Right cardiac atrium (tissue), 5 donors: Measurements from ENCODE around the gene CWF19L2. TPM values are rescaled to one million over a fixed set of nuclear protein-coding genes. Genes with fewer than 3 reads are reported as not detected.
"Not testable (repeated sequence)": the region's sequence is repeated elsewhere in the genome, so short reads cannot be mapped to it uniquely, and the experiment has no call there.

Experiments
- ATAC-seq, 2 donors: fragments of 200-7000 bp; cut with Tn5 transposase; one replicate each; pipeline versions ENCODE4 v1.8.0 to v1.9.1; 2020; ENCODE audit warnings: moderate library complexity in 2 of 2, mild to moderate bottlenecking in 1 of 2
- DNase-seq, 3 donors: peaks; one replicate each; pipeline ENCODE4 v3.0.0-alpha.2; 2020
- H3K27ac ChIP-seq: one replicate; pipeline ENCODE4 v1.5.1; 2013; ENCODE audit warnings: mild to moderate bottlenecking, low read length, control low read depth, moderate library complexity
- H3K27me3 ChIP-seq: one replicate; pipeline ENCODE4 v1.6.1; 2013; ENCODE audit not compliant: control insufficient read depth, insufficient read depth
- H3K4me1 ChIP-seq: one replicate; pipeline ENCODE4 v1.6.1; 2013; ENCODE audit warnings: low read length; ENCODE audit not compliant: control insufficient read depth, insufficient read depth
- H3K4me3 ChIP-seq: one replicate; pipeline ENCODE4 v1.5.1; 2013; ENCODE audit warnings: low read length, control low read depth
- H3K9me3 ChIP-seq: one replicate; pipeline ENCODE4 v1.6.1; 2013; ENCODE audit warnings: low read length; ENCODE audit not compliant: control insufficient read depth
- WGBS: extraction: QIAGEN DNeasy Blood & Tissue Kit; methylation state at CpG from one replicate; pipeline ENCODE4 v1.1.7; 2013; 5-methylcytosine and 5-hydroxymethylcytosine counted together
- intact Hi-C, 4 donors: fragments of 100-400 bp; cut with DNase I; formaldehyde crosslinking; loops; one replicate each; pipeline versions ENCODE4 v1.11.0 to v1.14.0; 2022 to 2023
- polyA plus RNA-seq: library from polyadenylated mRNA; stranded (reverse); fragments of 200-250 nt; gene quantifications from one replicate; pipeline ENCODE4 v1.2.3, GENCODE V29; 2013
- total RNA-seq, 4 donors: library from RNA; stranded (reverse); fragmentation: NEBNext Ultra II Directional; extraction: Animal tissue kit (Norgen Biotek cat#: 25700); gene quantifications; one replicate each; pipeline ENCODE4 v1.2.1, GENCODE V29; 2021
- donor health status: healthy with polysubstance abuse.
- donor health status: DM: no; HTN: yes; CAD: no.
- donor health status: DM: no; HTN: no; CAD: no.
- donor health status: DM: no; HTN: yes; CAD: no; lungs with severe emphysema.
- donor health status: DM: yes; HTN: yes; CAD: no.

CWF19L2 gene
- total and polyA plus RNA-seq, 5 donors = 5.3 to 12.7 (median 11.7) TPM

DNA sequence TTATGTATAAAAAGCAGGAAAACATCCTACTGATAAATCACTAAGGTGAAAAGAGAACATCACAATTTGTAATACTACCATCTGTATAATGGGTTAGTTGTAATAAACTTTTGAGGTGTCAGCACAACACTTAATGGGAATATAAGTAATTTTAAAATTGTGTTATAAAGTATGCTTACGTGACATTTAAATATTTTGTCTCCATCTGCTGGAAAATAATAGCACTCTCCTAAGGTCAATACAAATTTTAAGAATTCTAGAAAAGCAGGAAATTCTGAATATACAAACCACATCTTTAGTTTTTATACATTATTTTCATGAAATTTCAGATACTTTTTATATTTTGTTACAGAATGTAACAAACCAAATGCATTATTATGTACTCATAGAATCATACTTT, 19.5 kb downstream of the CWF19L2 start:
- 43% methylated on average over 1 of the region's 1 CpG for WGBS
- no peak overlapping the region for H3K4me3 ChIP-seq
- H3K9me3 ChIP-seq = no peaks in the 10 kb centered on the region
- H3K4me1 ChIP-seq = no peaks in the 10 kb centered on the region
- no peak overlapping the region for H3K27ac ChIP-seq
- DNase-seq = no peak
- no peak for ATAC-seq
- intact Hi-C loops = no loop called here
- no peaks in the 10 kb centered on the region for H3K27me3 ChIP-seq

DNA sequence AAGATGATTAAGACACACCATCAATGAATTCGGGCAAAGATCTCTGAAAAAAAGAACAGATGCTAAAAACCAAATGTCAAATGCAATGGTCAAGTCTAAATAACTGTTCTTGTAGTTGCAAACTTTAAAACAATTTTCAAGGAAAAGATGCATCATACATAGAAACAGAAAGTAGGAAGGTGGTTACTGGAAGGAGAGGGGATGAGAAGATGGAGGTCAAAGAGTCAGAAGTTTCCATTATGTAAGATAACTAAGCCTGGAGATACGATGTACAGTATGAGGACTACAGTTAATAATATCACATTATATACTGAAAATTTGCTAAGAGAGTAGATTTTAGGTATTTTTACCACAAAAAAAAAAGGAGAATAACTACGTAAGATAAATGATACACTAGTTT, 27.1 kb downstream of the CWF19L2 start:
- H3K4me1 ChIP-seq = no peaks in the 10 kb centered on the region
- no peaks in the 10 kb centered on the region for H3K27me3 ChIP-seq
- H3K4me3 ChIP-seq = no peak overlapping the region
- no peak for ATAC-seq
- no peaks in the 10 kb centered on the region for H3K9me3 ChIP-seq
- no peak for DNase-seq
- no peak overlapping the region for H3K27ac ChIP-seq
- WGBS = 83% methylated on average over 3 of the region's 3 CpGs
- intact Hi-C loops = no loop called here

DNA sequence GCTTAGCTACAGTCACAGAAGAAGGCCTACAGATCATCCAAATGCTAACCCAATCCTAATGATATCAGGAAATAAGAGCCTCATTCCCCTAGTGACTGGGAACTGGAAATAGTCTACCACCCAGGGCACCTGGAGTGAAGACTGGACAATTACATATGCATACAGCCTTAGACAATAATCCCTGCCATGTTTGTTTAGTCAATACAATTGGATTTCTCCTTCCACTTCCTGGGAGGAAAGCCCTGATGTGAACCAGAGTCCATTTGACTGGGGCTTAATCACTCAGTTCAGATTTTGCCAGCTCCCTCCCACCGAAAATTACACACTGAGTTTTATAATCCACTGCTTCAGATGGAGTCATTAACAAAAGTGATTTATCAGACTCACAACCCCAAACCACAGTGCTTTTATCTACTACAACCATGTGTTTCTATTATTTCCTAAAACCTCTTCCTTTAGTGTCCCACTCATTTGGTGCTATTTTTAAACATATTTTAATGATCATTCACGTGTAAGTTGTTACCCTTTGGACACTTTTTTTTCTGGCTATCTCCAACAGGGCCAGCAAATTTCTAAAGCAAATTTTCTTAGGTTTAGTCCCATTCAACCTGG, 29.9 kb downstream of the CWF19L2 start:
- H3K27ac ChIP-seq = no peak overlapping the region
- ATAC-seq (no peak), DNase-seq (no peak)
- 49% methylated on average over 2 of the region's 2 CpGs for WGBS
- H3K9me3 ChIP-seq = no peaks in the 10 kb centered on the region
- intact Hi-C loops = no loop called here
- H3K4me3 ChIP-seq = no peak overlapping the region
- no peaks in the 10 kb centered on the region for H3K4me1 ChIP-seq
- no peaks in the 10 kb centered on the region for H3K27me3 ChIP-seq

DNA sequence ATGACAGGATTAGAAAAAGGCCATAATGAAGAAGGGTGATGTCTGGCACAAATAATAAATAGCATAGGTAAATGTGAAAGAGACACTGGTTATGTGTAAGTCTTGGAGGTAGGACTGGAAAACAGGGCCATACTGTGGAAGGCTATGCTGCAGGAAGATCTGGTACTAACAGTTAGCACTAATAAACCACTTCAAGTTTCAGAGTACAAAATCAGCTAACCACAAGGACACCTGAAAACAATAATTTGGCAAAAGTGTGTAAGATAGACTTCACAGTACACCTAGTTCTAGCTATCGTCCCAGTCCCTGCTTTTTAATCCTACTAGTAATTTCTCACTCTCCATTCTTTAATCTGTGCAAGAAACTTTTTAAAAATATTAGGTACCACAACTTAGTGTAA, 44.3 kb downstream of the CWF19L2 start:
- Histone ChIP-seq H3K27me3 (no peaks in the 10 kb centered on the region), H3K4me1 (no peaks in the 10 kb centered on the region), H3K27ac (no peak overlapping the region), H3K9me3 (no peaks in the 10 kb centered on the region), H3K4me3 (no peak overlapping the region)
- DNase-seq (no peak), ATAC-seq (no peak)
- 91% methylated on average over 1 of the region's 1 CpG for WGBS
- intact Hi-C loops = no loop called here

DNA sequence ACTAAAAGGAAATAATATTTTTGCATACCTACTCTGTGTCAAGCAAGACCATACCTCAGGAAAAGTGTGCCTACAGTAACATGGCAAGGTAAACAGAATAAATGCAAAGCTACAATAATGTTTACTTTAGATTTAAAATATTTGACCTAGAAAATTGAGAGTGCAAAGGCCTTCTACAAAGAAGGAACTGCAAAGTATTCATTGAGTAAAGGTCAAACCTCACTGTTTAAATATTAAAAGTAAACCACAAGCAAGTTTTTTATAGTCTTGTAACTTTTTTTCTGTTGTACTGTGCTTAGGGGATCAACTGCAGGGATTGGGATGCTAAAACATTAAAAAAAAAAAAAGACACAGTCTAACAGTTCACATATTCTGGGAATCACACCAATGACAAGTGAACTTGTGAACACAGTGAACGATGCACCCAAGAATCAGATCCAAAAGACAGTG, 48.8 kb downstream of the CWF19L2 start:
- Histone ChIP-seq H3K4me3 (no peak overlapping the region), H3K9me3 (no peaks in the 10 kb centered on the region), H3K27ac (no peak overlapping the region), H3K4me1 (no peaks in the 10 kb centered on the region), H3K27me3 (no peaks in the 10 kb centered on the region)
- intact Hi-C loops = no loop called here
- 85% methylated on average over 1 of the region's 1 CpG for WGBS
- no peak for ATAC-seq
- no peak for DNase-seq

DNA sequence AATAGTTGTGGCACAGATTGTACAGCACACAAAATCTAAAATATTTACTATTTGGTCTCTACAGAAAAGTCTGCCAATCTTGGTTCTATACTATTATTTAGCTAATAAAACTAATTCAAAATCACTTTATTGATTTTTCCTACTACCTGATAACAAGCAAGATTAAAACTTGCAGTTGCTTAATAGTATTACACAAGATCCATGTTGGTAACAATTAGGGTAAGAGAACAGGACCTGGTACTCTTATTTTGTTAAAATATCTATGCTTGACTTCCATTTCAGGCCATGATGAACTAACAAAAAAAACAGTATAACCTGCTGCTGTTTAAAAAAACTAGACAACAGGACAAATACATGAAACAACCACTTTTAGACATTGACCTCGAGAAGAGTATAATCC, 52.4 kb downstream of the CWF19L2 start:
- Histone ChIP-seq H3K4me3 (no peak overlapping the region), H3K27ac (no peak overlapping the region), H3K9me3 (no peaks in the 10 kb centered on the region), H3K4me1 (no peaks in the 10 kb centered on the region), H3K27me3 (no peaks in the 10 kb centered on the region)
- intact Hi-C loops = no loop called here
- no peak for DNase-seq
- 95% methylated on average over 1 of the region's 1 CpG for WGBS
- no peak for ATAC-seq

DNA sequence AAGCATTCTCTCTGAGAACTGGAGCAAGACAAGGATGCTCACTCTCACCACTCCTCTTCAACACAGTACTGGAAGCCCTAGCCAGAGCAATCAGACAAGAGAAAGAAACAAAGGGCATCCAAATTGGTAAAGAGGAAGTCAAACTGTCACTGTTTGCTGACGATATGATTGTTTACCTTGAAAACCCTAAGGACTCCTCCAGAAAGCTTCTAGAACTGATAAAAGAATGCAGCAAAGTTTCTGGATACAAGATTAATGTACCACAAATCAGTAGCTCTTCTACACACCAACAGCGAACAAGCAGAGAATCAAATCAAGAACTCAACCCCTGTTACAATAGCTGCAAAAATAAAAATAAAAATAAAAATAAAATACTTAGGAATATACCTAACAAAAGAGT, 56.5 kb downstream of the CWF19L2 start:
- H3K27me3 ChIP-seq, H3K4me3 ChIP-seq, H3K4me1 ChIP-seq, intact Hi-C loops, ATAC-seq, DNase-seq, H3K9me3 ChIP-seq, H3K27ac ChIP-seq: not testable (repeated sequence)
- 80% methylated on average over 2 of the region's 2 CpGs for WGBS

DNA sequence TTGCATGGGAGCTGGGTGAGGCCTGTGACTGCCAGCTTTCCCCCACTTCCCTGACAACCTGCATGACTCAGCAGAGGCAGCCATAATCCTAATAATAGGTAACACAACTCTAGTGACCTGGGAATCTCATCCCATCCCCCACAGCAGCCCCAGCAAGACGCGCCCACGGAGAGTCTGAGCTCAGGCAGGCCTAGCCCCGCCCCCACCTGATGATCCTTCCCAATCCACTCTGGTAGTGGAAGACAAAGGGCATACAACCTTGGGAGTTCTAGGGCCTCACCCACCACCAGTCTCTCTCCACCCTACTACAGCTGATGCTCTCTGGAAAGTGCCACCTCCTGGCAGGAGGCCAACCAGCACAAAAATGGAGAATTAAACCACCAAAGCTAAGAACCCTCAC, 60.3 kb downstream of the CWF19L2 start:
- Histone ChIP-seq H3K27ac (no peak overlapping the region), H3K27me3 (no peaks in the 10 kb centered on the region), H3K4me1 (no peaks in the 10 kb centered on the region), H3K4me3 (no peak overlapping the region), H3K9me3 (no peaks in the 10 kb centered on the region)
- peak in 1 of 3 donors; percentile 33 for DNase-seq
- no peak for ATAC-seq
- WGBS = 89% methylated on average over 4 of the region's 4 CpGs
- intact Hi-C loops = no loop called here

DNA sequence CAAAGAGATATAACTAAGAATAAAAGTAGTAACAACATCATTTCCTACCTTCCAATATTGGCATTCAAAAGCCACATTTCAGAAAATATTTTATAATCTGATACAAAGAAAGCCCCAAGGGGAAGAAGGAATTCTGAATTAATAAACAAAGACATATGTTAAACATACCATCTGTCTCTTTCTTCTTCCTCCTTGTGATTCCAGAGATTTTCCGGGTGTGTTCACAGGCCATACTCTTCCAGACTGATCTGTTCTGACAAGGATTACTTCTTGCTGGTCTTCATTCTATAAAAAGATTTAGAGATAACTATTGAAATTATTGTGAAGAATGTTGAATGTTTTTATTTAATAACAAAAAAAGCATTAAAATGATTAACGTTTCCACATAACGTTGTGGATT, 65.0 kb downstream of the CWF19L2 start:
- no peaks in the 10 kb centered on the region for H3K9me3 ChIP-seq
- no peaks in the 10 kb centered on the region for H3K4me1 ChIP-seq
- intact Hi-C loops = no loop called here
- no peak for DNase-seq
- no peak for ATAC-seq
- 98% methylated on average over 3 of the region's 3 CpGs for WGBS
- H3K27ac ChIP-seq = no peak overlapping the region
- no peak overlapping the region for H3K4me3 ChIP-seq
- no peaks in the 10 kb centered on the region for H3K27me3 ChIP-seq

DNA sequence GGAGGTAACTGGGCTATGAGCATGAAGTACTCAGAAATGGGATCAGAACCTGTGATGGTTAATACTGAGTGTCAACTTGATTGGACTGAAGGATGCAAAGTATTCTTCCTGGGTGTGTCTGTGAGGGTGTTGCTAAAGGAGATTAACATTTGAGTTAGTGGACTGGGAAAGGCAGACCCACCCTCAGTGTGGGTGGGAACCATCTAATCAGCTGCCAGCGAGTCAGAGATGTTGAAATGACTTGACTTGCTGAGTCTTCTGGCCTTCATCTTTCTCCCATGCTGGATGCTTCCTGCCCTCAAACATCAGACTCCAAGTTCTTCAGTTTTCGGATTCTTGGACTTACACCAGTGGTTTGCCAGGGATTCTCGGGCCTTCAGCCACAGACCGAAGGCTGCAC, 66.9 kb downstream of the CWF19L2 start:
- intact Hi-C loops, DNase-seq, H3K27ac ChIP-seq, ATAC-seq, H3K4me3 ChIP-seq, H3K9me3 ChIP-seq, H3K4me1 ChIP-seq, H3K27me3 ChIP-seq: not testable (repeated sequence)
- WGBS = 96% methylated on average over 4 of the region's 4 CpGs

DNA sequence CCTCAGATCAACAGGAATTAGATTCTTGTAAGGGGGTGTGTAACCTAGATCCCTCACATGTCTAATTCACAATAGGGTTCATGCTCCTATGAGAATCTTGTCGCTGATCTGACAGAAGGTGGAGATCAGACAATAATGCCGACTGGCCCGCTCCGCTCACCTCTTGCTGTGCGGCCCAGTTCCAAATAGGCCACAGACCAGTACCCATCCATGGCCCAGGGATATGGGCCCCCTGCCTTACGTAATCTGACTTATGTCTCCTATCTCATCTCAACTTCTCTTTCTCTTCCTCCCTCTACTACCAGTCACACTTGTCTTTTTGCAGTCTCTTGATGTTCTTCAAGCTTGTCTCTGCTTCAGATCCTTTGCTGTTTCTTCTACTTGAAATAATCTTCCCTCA, 70.0 kb downstream of the CWF19L2 start:
- no peak for ATAC-seq
- no peaks in the 10 kb centered on the region for H3K9me3 ChIP-seq
- no peaks in the 10 kb centered on the region for H3K4me1 ChIP-seq
- no peaks in the 10 kb centered on the region for H3K27me3 ChIP-seq
- intact Hi-C loops = no loop called here
- H3K27ac ChIP-seq = no peak overlapping the region
- WGBS = 98% methylated on average over 6 of the region's 6 CpGs
- no peak overlapping the region for H3K4me3 ChIP-seq
- peak in 1 of 3 donors; percentile 19 for DNase-seq

DNA sequence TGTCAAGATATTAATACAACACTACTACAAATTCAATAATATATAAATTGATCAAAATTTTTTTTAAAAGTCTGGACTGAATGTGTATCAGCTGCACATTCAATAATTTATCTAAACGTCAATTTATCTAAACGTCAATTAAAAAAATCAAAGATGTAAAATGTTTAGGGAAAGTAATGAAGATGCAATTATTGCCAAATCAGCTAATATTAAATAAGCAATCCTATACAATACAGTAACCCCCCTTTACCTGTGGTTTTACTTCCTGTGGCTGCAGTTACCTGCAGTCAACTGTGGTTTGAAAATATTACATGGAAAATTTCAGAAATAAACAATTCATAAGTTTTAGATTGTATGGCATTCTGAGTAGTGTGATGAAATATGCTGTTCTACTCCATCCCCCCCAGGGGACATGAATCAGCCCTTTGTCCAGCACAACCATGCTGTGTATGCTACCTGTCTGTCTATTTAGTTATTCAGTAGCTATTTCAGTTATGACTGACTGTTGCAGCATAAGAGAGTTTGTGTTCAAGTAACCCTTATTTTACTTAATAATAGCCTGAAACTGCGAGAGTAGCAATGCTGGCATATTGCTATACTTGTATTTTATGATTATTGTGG, 72.2 kb downstream of the CWF19L2 start:
- DNase-seq (no peak), ATAC-seq (no peak)
- no peak overlapping the region for H3K4me3 ChIP-seq
- H3K27me3 ChIP-seq = no peaks in the 10 kb centered on the region
- intact Hi-C loops = no loop called here
- no peaks in the 10 kb centered on the region for H3K4me1 ChIP-seq
- no peak overlapping the region for H3K27ac ChIP-seq
- no peaks in the 10 kb centered on the region for H3K9me3 ChIP-seq
- 93% methylated on average over 3 of the region's 3 CpGs for WGBS
